ENCODE data around the gene MYO9B. TPM values are rescaled to one million over a fixed set of nuclear protein-coding genes. Genes with fewer than 3 reads are reported as not detected.
A peak's percentile ranks its signal among the peaks of the same experiment; 100 is the strongest.

The MYO9B gene
- total RNA-seq, 2 donors from 2014 or later, result 229 to 257 TPM

- H3K27me3 ChIP-seq (replicated peaks; ENCODE audit: insufficient read depth), result no peaks in the 10 kb centered on the region
- H3K4me3 ChIP-seq, result peak overlapping the region; percentile 80
- H3K36me3 ChIP-seq, result peaks cover 24% of the 10 kb centered on the region
- no peak for ATAC-seq (ENCODE audit: insufficient number of reproducible peaks, low FRiP score, low read depth)
- no peaks in the 10 kb centered on the region for H3K9me3 ChIP-seq
- H3K4me1 ChIP-seq (ENCODE audit: control insufficient read depth in 1 of 2, low read depth in 2 of 2), result peaks cover 3 to 14% of the 10 kb centered on the region in 2 donors
- no peak for TF ChIP-seq CTCF (IDR thresholded peaks at IDR 0.05)
- no peak for DNase-seq (ENCODE audit: low spot score)
- peak overlapping the region; percentile 82 to 83 for H3K27ac ChIP-seq
Observed at GRCh38 chr19:17214508-17215126, 139.0 kb downstream of the MYO9B start.

GRCh38 chr19:17215127-17215971 lies 139.8 kb downstream of the MYO9B start, which contains the start of gene USE1:
Gene USE1 (plus strand): TSS chr19:17215357. CDS start chr19:17215406, 49 bp downstream.
- DNase-seq (ENCODE audit: low spot score), result peak; percentile 72
- Histone ChIP-seq H3K4me1 (ENCODE audit: control insufficient read depth in 1 of 2, low read depth in 2 of 2) (peaks cover 3 to 20% of the 10 kb centered on the region in 2 donors), H3K27ac (peak within 1 kb of the TSS; percentile 82 to 83), H3K36me3 (peaks cover 25% of the 10 kb centered on the region), H3K9me3 (no peaks in the 10 kb centered on the region), H3K4me3 (peak within 1 kb of the TSS; percentile 80), H3K27me3 (replicated peaks; ENCODE audit: insufficient read depth) (no peaks in the 10 kb centered on the region)
- peak; percentile 75 for ATAC-seq (ENCODE audit: insufficient number of reproducible peaks, low FRiP score, low read depth)
- TF ChIP-seq CTCF (IDR thresholded peaks at IDR 0.05), result no peak

- no peaks in the 10 kb centered on the region for H3K27me3 ChIP-seq (replicated peaks; ENCODE audit: insufficient read depth)
- TF ChIP-seq CTCF (IDR thresholded peaks at IDR 0.05), result no peak
- peaks cover 3 to 21% of the 10 kb centered on the region in 2 donors for H3K4me1 ChIP-seq (ENCODE audit: control insufficient read depth in 1 of 2, low read depth in 2 of 2)
- no peak for DNase-seq (ENCODE audit: low spot score)
- no peaks in the 10 kb centered on the region for H3K9me3 ChIP-seq
- H3K27ac ChIP-seq, result peak overlapping the region in 1 of 2 donors; percentile 82
- peaks cover 25% of the 10 kb centered on the region for H3K36me3 ChIP-seq
- no peak for ATAC-seq (ENCODE audit: insufficient number of reproducible peaks, low FRiP score, low read depth)
- peak overlapping the region; percentile 80 for H3K4me3 ChIP-seq
Observed at GRCh38 chr19:17216058-17216670, 140.6 kb downstream of the MYO9B start.

GRCh38 chr19:17219286-17219685 lies 143.7 kb downstream of the MYO9B start:
- no peak for TF ChIP-seq CTCF (IDR thresholded peaks at IDR 0.05)
- DNase-seq (ENCODE audit: low spot score) (no peak), ATAC-seq (ENCODE audit: insufficient number of reproducible peaks, low FRiP score, low read depth) (no peak)
- Histone ChIP-seq H3K36me3 (peaks cover 19% of the 10 kb centered on the region), H3K4me3 (no peak overlapping the region), H3K27me3 (replicated peaks; ENCODE audit: insufficient read depth) (no peaks in the 10 kb centered on the region), H3K4me1 (ENCODE audit: control insufficient read depth in 1 of 2, low read depth in 2 of 2) (peaks cover 3 to 21% of the 10 kb centered on the region in 2 donors), H3K27ac (no peak overlapping the region), H3K9me3 (no peaks in the 10 kb centered on the region)

All from thoracic aorta (tissue), 2 donors.